Stimulated activated CD8-positive, alpha-beta memory T cell treated with anti-CD3 and anti-CD28 coated beads, Interleukin-7, amount 100 ng/mL, for 4 hours (primary cell): ENCODE measurements around the gene RAPGEF4.
A peak's percentile ranks its signal among the peaks of the same experiment; 100 is the strongest.

Source experiments
- DNase-seq, 2 donors: peaks; one replicate each; pipeline ENCODE4 v3.0.0-alpha.2; 2020; ENCODE audit warnings: low read depth in 2 of 2

Gene RAPGEF4

DNA sequence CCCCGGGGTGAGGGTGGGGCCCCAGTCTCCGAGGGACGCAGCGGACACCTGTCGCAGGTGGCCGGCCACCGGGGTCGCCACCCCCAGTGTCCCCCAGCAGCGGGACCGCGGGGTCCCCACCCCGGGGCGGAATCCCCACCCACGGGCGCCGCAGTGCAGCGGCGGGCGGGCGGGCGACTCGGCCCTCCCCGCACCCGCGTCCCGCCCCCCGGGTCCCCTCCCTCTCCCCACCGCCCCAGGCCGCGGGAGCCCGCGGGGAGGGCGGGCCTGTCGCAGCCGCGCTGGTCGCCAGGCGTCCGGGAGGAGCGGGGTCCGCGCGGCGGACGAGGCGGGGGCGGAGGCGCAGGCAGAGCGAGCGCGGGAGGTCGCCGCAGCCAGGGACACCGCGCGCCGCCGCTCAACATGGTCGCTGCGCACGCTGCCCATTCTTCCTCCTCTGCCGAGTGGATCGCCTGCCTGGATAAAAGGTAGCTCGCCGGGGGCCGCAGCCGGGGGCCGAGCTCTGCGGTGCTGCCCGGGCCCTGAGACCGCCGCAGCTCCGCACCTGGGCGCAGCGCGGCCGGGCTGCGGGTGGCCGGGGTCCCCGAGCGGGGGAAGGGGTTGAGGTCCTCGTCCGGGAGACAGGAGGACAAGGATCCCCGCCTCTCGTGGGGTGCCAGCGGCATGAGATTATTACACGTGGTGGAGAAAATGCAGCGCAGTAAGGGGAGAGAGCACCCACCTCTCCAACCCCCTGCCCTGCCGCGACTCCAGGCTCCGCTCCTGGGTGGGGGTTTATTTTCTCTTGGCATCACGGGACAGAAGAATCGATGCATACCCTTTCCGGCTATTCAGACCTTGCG, at the start of gene RAPGEF4:
Gene RAPGEF4 (plus strand): TSS at position 264 of the 842 bp plus-strand sequence. CDS start 139 bp downstream, at position 403.
- no peak for DNase-seq

DNA sequence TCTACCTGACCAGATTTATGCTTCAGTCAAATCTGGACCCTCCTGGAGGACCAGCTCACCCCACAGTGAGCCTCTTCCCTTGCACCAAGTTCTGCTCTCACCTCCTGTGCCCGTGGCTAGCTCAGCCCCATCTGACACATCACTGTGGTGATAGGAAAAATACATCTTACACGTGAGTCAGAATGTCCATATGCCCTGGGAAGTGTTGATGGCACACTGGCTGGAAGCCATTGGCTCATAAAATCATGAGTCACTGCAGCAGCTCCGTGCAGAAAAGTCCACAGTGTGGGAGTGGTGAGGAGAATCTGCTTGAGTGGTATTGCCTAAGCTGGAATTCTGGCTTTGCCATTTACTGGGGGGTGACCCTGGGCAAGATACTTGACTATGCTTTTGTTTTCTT, 42.6 kb upstream of the RAPGEF4 start:
- DNase-seq = peak; percentile 10 to 30

DNA sequence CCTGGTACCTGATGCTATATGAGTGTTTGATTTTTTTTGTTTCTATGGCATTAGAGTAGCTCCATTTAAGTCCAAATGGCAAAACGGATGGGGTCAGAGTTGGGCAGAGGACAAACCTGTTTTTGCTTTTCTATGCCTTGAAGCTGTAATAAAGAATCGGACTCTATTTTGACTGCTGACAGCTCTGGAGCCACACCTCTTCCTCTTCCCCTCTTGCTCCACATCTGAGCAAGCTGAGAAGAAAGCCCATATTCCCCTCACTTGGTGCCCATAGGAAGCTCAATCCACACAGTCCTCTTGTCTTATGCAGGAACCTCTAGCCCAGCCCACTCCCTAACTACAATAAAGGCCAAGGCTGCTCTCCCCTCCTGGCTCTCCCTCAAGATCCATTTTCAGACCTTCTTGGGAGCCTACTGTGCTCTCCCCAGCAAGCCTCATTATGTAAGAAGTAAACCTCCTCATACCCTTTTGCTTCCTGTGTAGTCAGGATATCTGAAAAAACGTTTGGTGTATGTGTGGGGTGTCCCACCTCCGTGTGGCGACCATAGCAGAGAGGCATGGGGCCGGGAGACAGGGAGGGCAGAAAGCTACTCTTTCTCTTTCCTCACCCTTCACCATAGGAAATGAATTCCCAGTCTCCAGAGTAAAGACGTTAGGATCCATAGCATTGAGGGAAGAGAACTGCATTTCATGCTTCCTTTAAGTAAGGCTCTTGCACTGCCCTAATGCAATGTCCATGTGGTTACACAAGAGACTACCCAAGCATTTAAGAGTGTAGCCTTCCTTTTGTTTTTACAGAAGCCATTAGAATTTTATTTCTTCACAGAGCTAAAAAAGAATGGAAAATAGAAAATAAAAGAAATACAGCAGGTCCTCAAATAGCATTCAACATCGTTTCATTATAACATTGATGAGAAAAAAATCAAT, 41.9 kb upstream of the RAPGEF4 start:
- DNase-seq = no peak

DNA sequence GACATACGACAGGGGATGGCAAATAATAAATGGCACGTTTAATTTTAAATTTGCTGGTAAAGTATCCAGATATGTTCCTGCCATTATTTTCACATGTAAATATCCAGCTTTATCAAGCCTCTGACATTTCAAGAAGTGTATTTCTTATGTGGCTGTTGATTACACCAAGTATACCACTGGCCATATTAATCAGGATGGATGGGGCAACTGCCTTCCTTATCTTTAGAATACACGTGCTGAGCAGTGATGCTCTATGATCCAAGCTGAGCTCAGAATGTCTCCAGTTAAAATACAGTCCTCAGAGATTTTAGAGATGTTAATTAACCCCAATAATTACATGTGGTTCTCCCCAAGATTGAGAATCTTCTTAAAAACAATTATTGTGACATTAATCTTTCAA, 38.3 kb upstream of the RAPGEF4 start:
- no peak for DNase-seq

DNA sequence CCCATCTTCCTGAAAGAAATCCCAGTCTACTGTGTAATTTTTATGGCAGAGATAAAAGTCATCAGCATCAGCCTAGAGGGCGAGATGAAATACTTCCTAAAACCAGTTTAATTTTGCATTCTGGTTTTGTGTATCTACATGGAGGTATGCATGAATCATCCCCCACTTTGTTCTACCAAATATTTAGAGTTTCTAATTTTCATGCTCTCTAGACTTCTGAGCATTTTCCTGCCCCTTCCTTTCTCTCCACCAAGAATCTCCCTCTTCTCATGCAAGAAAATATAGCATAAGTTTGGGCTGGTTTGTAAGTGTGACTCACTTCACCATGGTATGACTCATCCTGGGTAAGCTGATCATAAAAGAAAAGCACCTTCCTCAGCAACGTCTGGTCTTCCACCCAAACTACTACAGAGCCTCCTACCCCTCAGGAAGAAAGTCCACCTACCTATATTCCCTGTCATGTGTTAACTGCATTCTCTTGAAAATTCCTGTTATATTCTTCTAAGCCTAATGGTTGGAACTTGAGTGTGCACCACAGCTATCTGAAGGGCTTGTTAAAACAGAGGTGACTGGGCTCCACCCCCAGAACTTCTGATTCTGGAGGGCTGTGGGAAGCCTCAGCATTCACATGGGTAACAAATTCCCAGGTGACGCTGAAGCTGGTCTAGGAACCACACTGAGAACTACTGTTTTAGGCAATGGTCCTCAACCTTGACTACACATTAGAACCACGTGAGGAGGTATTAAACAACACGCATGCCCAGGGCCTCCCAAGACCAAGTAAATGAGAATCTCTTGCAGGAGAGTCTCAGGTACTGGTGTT, 37.4 kb upstream of the RAPGEF4 start:
- no peak for DNase-seq

DNA sequence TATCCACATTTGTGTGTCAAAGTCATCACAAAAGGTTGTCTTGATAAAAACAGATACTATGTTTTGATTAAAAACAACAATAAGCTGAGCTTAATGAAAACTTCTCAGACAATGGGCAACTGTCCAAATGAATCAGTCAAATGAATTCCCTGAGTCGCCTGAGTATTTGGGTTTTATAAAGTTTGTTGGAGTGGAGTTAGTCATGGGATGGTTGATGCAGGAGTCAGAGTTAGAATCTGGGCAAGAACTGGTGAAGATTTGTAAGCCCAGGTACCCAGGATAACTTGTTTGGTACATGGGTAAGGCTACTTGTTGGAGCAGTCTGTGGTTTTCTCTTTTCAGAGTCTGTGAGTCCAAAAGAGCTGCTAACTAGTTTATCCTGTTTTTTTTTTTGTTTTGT, 34.4 kb upstream of the RAPGEF4 start:
- DNase-seq = no peak

DNA sequence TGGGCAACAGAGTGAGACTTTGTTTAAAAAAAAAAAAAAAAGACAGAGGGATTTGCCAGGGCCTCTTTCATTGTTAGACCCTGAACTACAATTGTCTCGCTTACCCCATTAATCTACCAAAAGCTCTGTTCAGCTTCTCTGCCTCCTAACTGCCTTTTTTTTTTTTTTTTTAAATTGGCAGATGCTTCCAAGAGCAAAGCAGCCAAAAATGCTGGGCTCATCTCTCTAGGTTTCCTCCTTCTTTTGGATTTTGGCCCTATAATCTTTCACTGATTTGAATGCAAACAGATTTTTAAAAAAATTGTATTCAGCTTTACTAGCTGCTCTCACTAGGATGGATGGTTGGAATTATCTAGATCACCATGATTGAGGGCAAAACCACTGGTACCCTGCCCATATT, 33.2 kb upstream of the RAPGEF4 start:
- no peak for DNase-seq

DNA sequence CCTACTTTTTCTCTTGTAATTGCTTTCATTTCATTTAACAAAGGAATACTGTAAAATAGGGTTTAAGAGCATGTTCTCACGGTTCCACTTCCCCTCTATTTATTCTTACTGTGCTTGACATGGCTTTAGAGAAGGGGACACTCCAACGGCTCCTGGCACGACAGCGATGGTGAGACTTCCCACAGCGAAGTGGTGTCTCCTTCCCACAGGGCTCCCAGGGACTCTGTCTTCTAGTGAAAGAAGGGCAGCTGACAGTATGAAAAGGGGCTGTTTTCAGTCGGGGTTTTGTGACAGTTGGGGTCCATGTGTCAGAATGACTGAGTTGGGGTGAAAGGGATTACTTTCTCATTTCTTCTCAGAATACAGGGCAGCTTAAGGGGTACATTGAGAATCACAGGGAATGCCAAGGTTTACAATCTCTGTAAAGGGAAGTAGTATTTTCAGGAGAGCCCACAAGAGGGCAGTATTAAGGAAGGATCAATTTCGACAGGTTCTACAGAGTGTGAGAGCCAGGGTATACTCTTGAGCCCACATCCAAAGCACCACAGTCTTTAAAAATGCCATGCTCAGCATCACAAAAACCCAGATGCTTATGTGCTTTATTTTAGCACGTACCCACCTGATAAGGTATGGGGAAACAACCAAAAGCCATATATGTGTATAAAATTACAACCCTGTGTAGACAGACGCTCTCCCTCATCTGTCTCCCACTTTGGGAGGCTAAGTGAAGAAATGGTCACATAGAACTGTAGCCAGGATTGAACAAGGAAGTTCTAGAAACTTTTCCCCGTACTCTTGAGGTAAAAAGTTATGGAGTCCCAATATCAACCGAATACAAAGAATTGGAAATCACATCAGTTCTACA, 31.3 kb upstream of the RAPGEF4 start:
- no peak for DNase-seq

DNA sequence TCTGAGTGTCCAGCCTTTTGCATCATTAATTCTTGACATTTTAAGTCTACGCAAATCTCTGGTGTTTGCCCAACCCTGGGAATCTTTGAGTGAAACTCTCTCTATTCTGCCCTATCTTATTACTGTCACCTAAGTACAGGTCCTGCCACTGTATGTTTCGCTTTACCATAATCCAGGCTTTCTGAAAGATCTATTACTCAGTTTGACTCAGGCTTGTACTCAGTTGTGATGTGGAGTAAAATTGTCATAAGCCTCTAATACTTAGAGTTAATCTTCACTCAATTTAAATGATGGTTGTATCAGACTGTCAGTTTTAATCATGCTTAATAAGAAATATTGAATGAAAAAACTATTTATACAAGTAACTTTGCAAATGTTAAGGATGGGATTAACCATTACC, 30.3 kb upstream of the RAPGEF4 start:
- no peak for DNase-seq

DNA sequence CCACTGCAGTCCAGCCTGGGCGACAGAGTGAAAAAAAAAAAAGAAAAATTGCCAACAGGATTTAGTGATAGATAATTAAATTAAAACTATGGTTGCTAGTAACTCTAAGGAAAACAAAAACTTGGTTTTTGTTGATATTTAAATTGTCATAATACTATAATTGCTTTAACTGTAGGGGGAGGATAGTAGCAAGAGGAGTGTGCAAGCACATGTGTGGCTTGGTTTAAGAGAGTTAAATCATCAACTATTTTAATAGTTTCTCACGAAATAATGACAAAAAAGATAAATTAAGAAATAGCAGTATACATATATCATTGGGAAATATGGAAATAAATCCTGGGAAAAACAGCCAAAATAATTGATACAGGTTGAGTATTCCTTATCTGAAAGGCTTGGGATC, 27.4 kb upstream of the RAPGEF4 start:
- DNase-seq = no peak

DNA sequence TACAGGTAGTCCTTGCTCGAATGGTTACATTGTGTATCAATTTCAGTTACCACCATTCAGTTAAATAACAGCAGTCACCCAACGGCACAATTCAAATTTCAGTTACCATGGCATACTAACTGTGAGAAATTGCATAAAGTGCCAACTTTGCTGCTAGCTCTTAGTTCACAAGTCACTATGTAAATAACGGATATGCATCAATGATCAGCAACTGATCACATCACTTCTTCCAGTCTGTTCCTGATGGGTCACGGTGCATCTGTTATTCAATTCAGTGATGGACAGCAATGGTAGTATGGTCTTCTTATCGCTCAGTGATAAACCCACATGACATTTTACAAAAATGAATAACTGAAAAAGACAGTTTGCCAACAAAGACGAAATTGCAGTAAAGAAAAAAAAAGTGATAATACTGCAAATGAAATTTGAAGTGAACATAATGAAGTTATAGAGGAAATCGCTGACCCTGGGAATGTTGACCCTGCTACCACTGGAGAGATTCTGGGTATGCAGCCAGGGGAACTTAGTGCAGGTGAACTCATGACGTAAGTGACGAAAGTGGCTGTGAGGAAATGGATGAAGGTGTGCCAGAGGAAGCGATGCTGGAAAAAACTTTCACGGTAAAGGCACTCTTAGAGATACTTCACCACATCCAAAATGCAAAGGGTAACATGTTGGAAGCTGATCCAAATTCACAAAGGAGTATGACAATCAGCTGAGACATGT, 25.9 kb upstream of the RAPGEF4 start:
- DNase-seq = no peak

DNA sequence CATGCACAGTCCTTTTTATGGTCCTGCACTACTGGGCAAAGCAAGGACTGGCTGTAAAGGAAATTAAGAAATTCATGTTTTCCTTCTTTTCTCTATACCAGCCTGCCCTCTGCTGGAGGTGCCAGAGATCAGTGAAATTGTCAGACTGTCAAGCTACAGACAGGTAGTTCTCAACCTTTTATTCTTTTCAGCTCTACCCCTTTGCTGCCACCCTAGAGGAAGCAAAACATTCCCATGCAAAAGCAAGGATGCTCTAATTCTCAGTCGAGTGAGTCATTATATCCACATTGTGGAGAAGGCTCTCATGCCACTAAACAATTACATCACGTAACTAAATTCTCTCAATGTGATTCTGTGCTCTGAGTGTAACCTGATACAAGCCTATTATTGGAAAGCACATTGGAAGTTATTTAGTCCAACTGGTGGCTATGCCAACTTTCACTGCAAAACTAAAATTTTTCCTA, 25.0 kb upstream of the RAPGEF4 start:
- DNase-seq = no peak

DNA sequence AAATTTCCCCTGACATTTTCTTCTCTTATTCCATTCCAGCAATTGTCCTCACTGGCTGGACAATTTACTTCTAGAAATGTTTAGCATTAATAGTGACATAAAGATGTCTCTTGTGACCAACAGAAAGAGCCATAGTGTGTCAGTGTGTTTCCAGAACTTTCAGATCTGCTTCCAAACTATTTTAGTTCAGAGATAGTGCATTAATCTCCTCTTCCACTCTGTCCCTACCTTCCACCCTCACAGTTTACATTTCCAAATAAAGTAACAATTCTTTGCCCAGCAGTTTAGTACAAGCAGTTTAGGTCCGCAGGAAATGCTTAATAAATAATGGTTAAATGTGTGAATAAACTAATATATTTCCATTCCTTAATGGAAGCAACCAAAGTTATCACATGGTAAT, 24.5 kb upstream of the RAPGEF4 start:
- no peak for DNase-seq

DNA sequence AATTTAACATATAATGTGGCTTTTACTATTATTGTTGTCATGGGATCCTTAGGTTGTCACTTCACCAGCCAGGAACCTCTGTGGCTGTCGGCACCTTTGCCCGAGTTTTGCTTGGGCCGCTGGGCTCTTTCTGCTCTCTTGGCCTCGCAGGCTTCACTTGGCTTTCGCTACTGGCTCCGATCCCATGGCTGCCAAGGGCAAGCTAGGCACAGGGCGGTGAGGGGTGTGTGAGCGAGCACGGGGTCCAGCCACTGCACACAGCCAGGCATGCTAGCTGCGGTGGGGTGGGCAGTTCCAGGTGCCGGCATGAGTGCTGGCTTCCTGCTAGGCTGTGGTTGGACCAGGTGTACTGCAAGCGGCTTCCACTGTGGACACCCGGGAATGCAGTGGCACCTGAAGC, 23.4 kb upstream of the RAPGEF4 start:
- DNase-seq = no peak

DNA sequence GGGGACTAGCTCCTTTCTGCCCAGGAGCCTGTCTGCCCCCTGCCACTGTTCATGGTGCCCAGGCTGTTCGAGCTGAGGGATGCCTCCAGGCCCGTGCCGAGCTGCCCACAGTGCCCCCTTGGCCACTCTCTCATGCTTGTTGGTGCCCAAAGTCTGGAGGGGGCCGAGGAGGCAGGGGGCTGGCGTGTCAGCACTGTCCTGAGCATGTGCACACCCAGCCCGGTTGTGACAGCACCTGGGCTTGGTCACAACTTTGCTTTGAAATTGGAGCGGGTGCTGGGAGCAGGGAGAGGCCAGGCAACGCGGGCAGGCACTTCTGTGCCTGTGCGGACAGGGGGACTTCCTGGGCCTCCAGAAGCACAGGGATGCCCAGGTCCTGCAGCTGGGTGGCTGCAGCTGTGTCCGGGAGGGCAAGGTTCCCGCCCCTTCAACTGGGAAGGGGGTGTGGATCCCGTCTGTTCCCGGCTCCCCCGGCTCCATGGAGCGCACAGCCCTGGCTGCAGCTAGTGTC, 22.2 kb upstream of the RAPGEF4 start:
- DNase-seq = no peak

DNA sequence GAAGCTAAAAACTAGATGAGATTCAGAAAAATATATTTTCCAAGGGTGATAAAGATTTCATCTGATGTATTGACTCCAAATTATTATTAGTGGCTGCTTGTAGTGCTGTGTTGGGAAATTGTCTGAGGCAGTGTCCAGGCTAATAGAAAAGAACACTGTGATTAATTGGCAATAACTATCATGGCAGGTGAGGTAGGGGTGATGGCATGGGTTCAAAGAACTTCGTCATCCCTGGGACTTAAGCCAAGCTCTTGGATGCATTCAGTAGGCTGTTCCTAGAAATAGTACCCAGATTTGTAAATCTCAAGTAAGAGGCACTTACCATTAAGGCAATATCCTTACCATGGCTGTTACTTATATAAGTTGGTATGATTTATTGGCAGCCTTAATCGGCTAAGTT, 13.2 kb upstream of the RAPGEF4 start:
- no peak for DNase-seq

DNA sequence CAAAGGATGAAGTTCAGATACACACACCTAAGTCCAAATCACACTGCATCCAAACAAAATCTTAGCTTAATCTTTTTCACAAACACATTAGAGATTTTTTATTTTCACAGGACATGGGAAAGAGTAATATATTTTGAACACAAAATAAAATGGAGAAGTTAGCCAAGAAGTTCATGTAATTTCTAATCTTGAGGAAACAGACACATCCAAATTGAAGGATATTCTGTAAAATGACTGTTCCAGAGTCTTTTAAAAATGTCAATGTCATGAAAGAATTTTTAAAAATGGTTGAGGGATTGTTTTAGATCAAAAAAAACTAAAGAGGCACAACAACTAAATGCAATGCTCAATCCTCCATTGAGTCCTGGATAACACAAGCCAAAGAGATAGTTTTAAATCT, 12.4 kb upstream of the RAPGEF4 start:
- DNase-seq = no peak

DNA sequence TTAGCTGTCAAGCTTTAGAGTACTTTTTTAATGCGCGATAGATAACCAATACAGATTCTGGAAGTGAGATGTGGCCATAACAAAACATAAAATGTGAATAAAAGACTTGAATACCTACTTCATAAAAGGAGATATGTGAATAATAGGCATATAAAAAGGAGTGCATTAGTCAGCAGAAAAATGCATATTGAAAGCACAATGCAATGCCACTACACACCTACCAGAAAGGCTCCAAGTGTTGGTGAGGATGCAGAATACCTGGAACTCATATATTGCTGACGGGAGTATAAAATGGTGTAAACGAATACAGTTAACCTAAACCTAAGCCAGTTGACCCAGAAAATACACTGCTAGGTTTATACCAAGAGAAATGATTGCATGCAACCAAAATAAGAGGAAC, 10.9 kb upstream of the RAPGEF4 start:
- no peak for DNase-seq

DNA sequence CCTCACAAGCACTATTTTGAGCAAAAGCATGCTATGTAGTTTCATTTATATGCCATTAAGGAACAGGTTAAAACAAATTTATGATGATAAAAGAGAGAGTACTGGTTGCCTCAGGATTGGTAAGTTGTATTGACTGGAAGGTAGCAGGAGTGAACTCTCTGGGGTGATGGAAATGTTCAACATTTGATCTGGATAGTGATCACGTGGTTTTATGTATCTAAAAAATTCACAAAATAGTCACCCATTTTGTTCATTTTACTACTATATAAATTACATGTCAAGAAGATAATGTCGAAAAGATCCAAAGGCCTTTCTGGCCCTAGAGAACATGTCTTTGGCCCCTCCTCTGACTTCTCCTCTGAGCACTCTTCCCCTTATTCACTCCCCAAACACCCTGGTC, 10.4 kb upstream of the RAPGEF4 start:
- no peak for DNase-seq

DNA sequence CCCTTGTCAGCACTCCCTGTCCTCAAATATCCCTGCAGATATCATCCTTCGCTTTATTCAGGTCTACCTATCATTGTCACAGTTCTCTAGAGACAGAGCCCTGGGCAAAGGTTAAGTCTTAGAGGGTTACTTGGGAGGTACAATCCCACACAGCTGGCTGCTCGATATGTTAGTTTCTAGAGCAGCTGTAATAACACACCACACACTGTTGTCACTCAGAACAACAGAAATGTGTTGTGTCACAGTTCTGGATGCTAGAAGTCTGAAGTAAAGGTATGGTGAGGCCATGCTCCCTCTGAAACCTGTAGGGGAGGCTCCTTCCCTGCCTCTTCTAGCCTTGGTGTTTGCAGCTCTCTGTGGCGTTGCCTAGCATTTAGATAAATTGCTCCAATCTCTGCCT, 9.9 kb upstream of the RAPGEF4 start:
- DNase-seq = no peak
